Keratinocyte (primary cell): ENCODE measurements around the gene SPCS3. TPM values are rescaled to one million over a fixed set of nuclear protein-coding genes. Genes with fewer than 3 reads are reported as not detected.
"Not testable (repeated sequence)": the region's sequence is repeated elsewhere in the genome, so short reads cannot be mapped to it uniquely, and the experiment has no call there.

ENCODE experiments used
- DNase-seq: peaks from one replicate; pipeline ENCODE4 v3.0.0-alpha.2; 2011; ENCODE audit warnings: low read depth, missing footprints, low spot score
- FAIRE-seq: peaks from 2 replicates; lab custom pipeline; 2011; peaks lifted over from hg19 to GRCh38; lab: Jason Lieb, UNC
- H2AFZ ChIP-seq: 2 replicates; pipeline ENCODE4 v1.6.0; 2012; ENCODE audit warnings: low read length, control low read depth, inconsistent platforms; ENCODE audit not compliant: control insufficient read depth
- H3K27ac ChIP-seq: 2 replicates; pipeline ENCODE4 v1.5.1; 2011; ENCODE audit warnings: low read length; ENCODE audit not compliant: control insufficient read depth, insufficient read depth
- H3K27me3 ChIP-seq: 3 replicates; pipeline ENCODE4 v1.6.0; 2011; ENCODE audit warnings: low read length; ENCODE audit not compliant: control insufficient read depth, insufficient read depth; ENCODE audit errors: extremely low read depth
- H3K36me3 ChIP-seq, 2 experiments: 2 replicates in 1 of 2; 3 replicates in 1 of 2; pipeline ENCODE4 v1.5.1; 2011; ENCODE audit warnings: low read length in 2 of 2, mild to moderate bottlenecking in 1 of 2; ENCODE audit not compliant: control insufficient read depth in 2 of 2, insufficient read depth in 2 of 2; ENCODE audit errors: extremely low read depth in 1 of 2
- H3K4me1 ChIP-seq: 3 replicates; pipeline ENCODE4 v1.5.1; 2011; ENCODE audit warnings: low read length; ENCODE audit not compliant: control insufficient read depth, insufficient read depth; ENCODE audit errors: extremely low read depth
- H3K4me2 ChIP-seq: 3 replicates; pipeline ENCODE4 v1.6.0; 2011; ENCODE audit warnings: low read depth, low read length; ENCODE audit not compliant: control insufficient read depth, insufficient read depth; ENCODE audit errors: extremely low read depth
- H3K4me3 ChIP-seq, 3 experiments: fragments of 200-600 bp in 1 of 3; sonication (generic) in 1 of 3; 2 replicates in 2 of 3; 3 replicates in 1 of 3; pipeline ENCODE4 v1.5.1; 2011 to 2016; ENCODE audit warnings: low read length in 3 of 3, mild to moderate bottlenecking in 3 of 3, control low read depth in 2 of 3, inconsistent platforms in 1 of 3, low read depth in 1 of 3, mixed read lengths in 1 of 3, mixed run types in 1 of 3, moderate library complexity in 1 of 3; ENCODE audit not compliant: control insufficient read depth in 2 of 3, insufficient read depth in 2 of 3; ENCODE audit errors: extremely low read depth in 1 of 3
- H3K79me2 ChIP-seq: 2 replicates; pipeline ENCODE4 v1.6.0; 2012; ENCODE audit warnings: low read length; ENCODE audit not compliant: control insufficient read depth, insufficient read depth
- H3K9ac ChIP-seq: 3 replicates; pipeline ENCODE4 v1.6.0; 2011; ENCODE audit warnings: low read length; ENCODE audit not compliant: control insufficient read depth, insufficient read depth; ENCODE audit errors: extremely low read depth
- H3K9me1 ChIP-seq: 3 replicates; pipeline ENCODE4 v1.6.0; 2011; ENCODE audit warnings: low read length; ENCODE audit not compliant: control insufficient read depth, insufficient read depth; ENCODE audit errors: extremely low read depth
- H3K9me3 ChIP-seq: 2 replicates; pipeline ENCODE4 v1.5.1; 2012; ENCODE audit warnings: low read depth, low read length; ENCODE audit not compliant: control insufficient read depth
- H4K20me1 ChIP-seq: 3 replicates; pipeline ENCODE4 v1.6.0; 2011; ENCODE audit warnings: low read length; ENCODE audit not compliant: control insufficient read depth, insufficient read depth; ENCODE audit errors: extremely low read depth
- EZH2 ChIP-seq: IDR thresholded peaks from one replicate; pipeline ENCODE4 v1.6.1; 2012; ENCODE audit warnings: inconsistent platforms, mild to moderate bottlenecking, low read length, moderate library complexity
- dilution Hi-C: fragments of 300-500 bp; cut with MboI; formaldehyde crosslinking; loops from one replicate; pipeline ENCODE4 v1.7.0; 2020; ENCODE audit warnings: low sequenced_read_pairs; ENCODE audit not compliant: extremely low pct_ligation_motif_present
- polyA plus RNA-seq, 5 experiments: library from polyadenylated mRNA; depleted of rRNA in 3 of 5; stranded (reverse) in 3 of 5; stranded (forward) in 1 of 5; unstranded in 1 of 5; fragments of >200 nt; gene quantifications; 1 replicate in 1 of 5; 2 replicates in 3 of 5; 3 replicates in 1 of 5; pipeline versions ENCODE4 v1.2.1 to v1.2.3, GENCODE V29; 2011 to 2012; ENCODE audit warnings: missing spikeins in 2 of 5, low read depth in 1 of 5, low replicate concordance in 1 of 5
- TF ChIP-seq, protein P1 (sequence below), 3 experiments: IDR thresholded peaks in 1 of 3; conservative IDR thresholded peaks in 1 of 3; optimal IDR thresholded peaks in 1 of 3; 2 replicates in 2 of 3; 3 replicates in 1 of 3; pipeline versions ENCODE3 to v1.5.1; 2011; ENCODE audit warnings: low read length in 3 of 3, mild to moderate bottlenecking in 3 of 3, moderate library complexity in 2 of 3, control low read depth in 1 of 3, inconsistent platforms in 1 of 3; ENCODE audit not compliant: insufficient read depth in 2 of 3; ENCODE audit errors: extremely low read depth in 1 of 3

The SPCS3 gene
- polyA plus RNA-seq, 1 donor (not counting 4 experiments of a cell fraction or from before 2014, with no cell fraction given): 59.3 TPM

- Histone ChIP-seq H3K9me3 (no peaks in the 10 kb centered on the region), H3K4me1 (no peaks in the 10 kb centered on the region), H2AFZ (no peak overlapping the region), H3K27ac (no peak overlapping the region), H3K27me3 (no peaks in the 10 kb centered on the region), H3K4me3 (no peak overlapping the region), H3K36me3 (no peaks in the 10 kb centered on the region), H3K9me1 (no peaks in the 10 kb centered on the region), H4K20me1 (no peaks in the 10 kb centered on the region), H3K4me2 (no peak overlapping the region), H3K79me2 (no peaks in the 10 kb centered on the region), H3K9ac (no peak overlapping the region)
- dilution Hi-C loops: no loop called here
- FAIRE-seq: no peak
- DNase-seq: no peak
- no peak for TF ChIP-seq EZH2
- TF ChIP-seq, protein P1, sequence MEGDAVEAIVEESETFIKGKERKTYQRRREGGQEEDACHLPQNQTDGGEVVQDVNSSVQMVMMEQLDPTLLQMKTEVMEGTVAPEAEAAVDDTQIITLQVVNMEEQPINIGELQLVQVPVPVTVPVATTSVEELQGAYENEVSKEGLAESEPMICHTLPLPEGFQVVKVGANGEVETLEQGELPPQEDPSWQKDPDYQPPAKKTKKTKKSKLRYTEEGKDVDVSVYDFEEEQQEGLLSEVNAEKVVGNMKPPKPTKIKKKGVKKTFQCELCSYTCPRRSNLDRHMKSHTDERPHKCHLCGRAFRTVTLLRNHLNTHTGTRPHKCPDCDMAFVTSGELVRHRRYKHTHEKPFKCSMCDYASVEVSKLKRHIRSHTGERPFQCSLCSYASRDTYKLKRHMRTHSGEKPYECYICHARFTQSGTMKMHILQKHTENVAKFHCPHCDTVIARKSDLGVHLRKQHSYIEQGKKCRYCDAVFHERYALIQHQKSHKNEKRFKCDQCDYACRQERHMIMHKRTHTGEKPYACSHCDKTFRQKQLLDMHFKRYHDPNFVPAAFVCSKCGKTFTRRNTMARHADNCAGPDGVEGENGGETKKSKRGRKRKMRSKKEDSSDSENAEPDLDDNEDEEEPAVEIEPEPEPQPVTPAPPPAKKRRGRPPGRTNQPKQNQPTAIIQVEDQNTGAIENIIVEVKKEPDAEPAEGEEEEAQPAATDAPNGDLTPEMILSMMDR (optimal IDR thresholded peaks at IDR 0.05 in 1 of 3, IDR thresholded peaks at IDR 0.05 in 1 of 3, conservative IDR thresholded peaks at IDR 0.05 in 1 of 3; ENCODE audit: extremely low read depth in 1 of 3, insufficient read depth in 2 of 3, low read length in 3 of 3): no peak
Observed at GRCh38 chr4:176293660-176294059, 26.1 kb upstream of the SPCS3 start.

- dilution Hi-C loops, DNase-seq: not testable (repeated sequence)
Observed at GRCh38 chr4:176295907-176296306, 23.9 kb upstream of the SPCS3 start.

DNA sequence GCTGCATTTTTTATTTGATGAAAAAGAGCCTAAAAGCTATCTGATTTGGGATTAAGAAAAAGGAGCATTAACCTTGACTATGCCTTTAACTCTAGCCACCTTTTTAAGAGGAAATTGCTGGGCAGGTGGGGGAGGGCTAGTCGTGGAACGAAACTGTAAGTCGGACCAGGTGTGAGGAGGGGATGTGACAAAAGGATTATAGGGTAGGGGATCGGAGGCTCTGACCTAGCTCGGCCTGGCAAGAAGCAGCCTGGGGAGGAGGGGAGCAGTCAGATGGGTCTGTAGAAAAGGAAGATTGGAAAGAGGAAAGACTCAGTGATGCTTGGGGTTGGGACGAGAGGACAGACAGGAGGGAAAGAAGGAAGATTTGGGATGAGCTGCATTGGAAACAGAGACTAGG, 21.1 kb upstream of the SPCS3 start:
- Histone ChIP-seq H3K27ac (no peak overlapping the region), H3K27me3 (no peaks in the 10 kb centered on the region), H4K20me1 (no peaks in the 10 kb centered on the region), H3K4me2 (no peak overlapping the region), H3K4me3 (no peak overlapping the region), H3K9me1 (no peaks in the 10 kb centered on the region), H3K4me1 (peaks cover 6% of the 10 kb centered on the region), H3K9ac (no peak overlapping the region), H3K36me3 (no peaks in the 10 kb centered on the region), H3K9me3 (no peaks in the 10 kb centered on the region), H2AFZ (no peak overlapping the region), H3K79me2 (no peaks in the 10 kb centered on the region)
- FAIRE-seq: no peak
- no peak for DNase-seq
- dilution Hi-C loops: no loop called here
- TF ChIP-seq EZH2: no peak
- TF ChIP-seq, protein P1 (optimal IDR thresholded peaks at IDR 0.05 in 1 of 3, IDR thresholded peaks at IDR 0.05 in 1 of 3, conservative IDR thresholded peaks at IDR 0.05 in 1 of 3; ENCODE audit: extremely low read depth in 1 of 3, insufficient read depth in 2 of 3, low read length in 3 of 3): no peak

More at GRCh38 chr4:176295907-176296306, 23.9 kb upstream of the SPCS3 start:
- H2AFZ ChIP-seq, H3K36me3 ChIP-seq, H3K4me3 ChIP-seq, FAIRE-seq, H3K27me3 ChIP-seq, H3K9me1 ChIP-seq, H3K4me2 ChIP-seq, H3K27ac ChIP-seq, H3K9ac ChIP-seq, H3K4me1 ChIP-seq, H3K9me3 ChIP-seq, H4K20me1 ChIP-seq, H3K79me2 ChIP-seq: not testable (repeated sequence)
